Heart right ventricle (tissue), 16 donors: ENCODE data around the gene HOXB6. TPM values are rescaled to one million over a fixed set of nuclear protein-coding genes. Genes with fewer than 3 reads are reported as not detected.

Experiments
- ATAC-seq, 8 donors: fragments of 200-7000 bp; cut with Tn5 transposase; one replicate each; pipeline ENCODE4 v1.9.1; 2020; ENCODE audit warnings: mild to moderate bottlenecking in 8 of 8, moderate library complexity in 8 of 8, moderate number of reproducible peaks in 1 of 8
- DNase-seq, 2 donors: peaks; one replicate each; pipeline ENCODE4 v3.0.0-alpha.2; 2020
- H3K27ac ChIP-seq, 10 donors: fragments of 200-600 bp; sonication (generic) in 2 of 10; one replicate each; pipeline versions ENCODE4 v1.5.0 to v1.8.0; 2020 to 2022; ENCODE audit warnings: mild to moderate bottlenecking in 3 of 10
- H3K27me3 ChIP-seq, 7 donors: fragments of 200-600 bp; one replicate each; pipeline ENCODE4 v1.8.0; 2021 to 2022; ENCODE audit warnings: mild to moderate bottlenecking in 2 of 7
- H3K36me3 ChIP-seq, 9 donors: fragments of 200-600 bp; sonication (generic) in 1 of 9; one replicate each; pipeline versions ENCODE4 v1.5.0 to v1.8.0; 2020 to 2022; ENCODE audit warnings: mild to moderate bottlenecking in 2 of 9
- H3K4me1 ChIP-seq, 9 donors: fragments of 200-600 bp; sonication (generic) in 1 of 9; one replicate each; pipeline versions ENCODE4 v1.5.0 to v1.8.0; 2020 to 2022; ENCODE audit warnings: mild to moderate bottlenecking in 4 of 9
- H3K4me3 ChIP-seq, 10 donors: fragments of 200-600 bp; sonication (generic) in 2 of 10; one replicate each; pipeline versions ENCODE4 v1.5.0 to v1.8.0; 2020 to 2022; ENCODE audit warnings: mild to moderate bottlenecking in 7 of 10, moderate library complexity in 2 of 10
- H3K9me3 ChIP-seq, 11 donors: fragments of 200-600 bp in 10 of 11; sonication (generic) in 2 of 11; one replicate each; pipeline versions ENCODE4 v1.5.0 to v1.8.0; 2013 to 2022; ENCODE audit warnings: mild to moderate bottlenecking in 2 of 11, control low read depth in 1 of 11, moderate library complexity in 1 of 11
- CTCF ChIP-seq, 9 donors: fragments of 200-600 bp; sonication (generic) in 2 of 9; IDR thresholded peaks; one replicate each; pipeline versions ENCODE4 v1.5.0 to v1.8.0; 2021 to 2022; ENCODE audit warnings: antibody characterized with exemption in 9 of 9, mild to moderate bottlenecking in 5 of 9, moderate library complexity in 1 of 9
- WGBS, 2 donors: extraction: QIAGEN DNeasy Blood & Tissue Kit; methylation state at CpG; one replicate each; pipeline ENCODE4 v1.1.7; 2013; ENCODE audit warnings: inconsistent platforms in 1 of 2; 5-methylcytosine and 5-hydroxymethylcytosine counted together
- intact Hi-C, 10 donors: fragments of 100-400 bp; cut with DNase I; formaldehyde crosslinking; loops; one replicate each; pipeline versions ENCODE4 v1.11.1 to v1.14.2; 2022
- polyA plus RNA-seq, 2 donors: library from polyadenylated mRNA; stranded (reverse); fragments of 200-250 nt; gene quantifications; one replicate each; pipeline ENCODE4 v1.2.3, GENCODE V29; 2013
- total RNA-seq, 10 donors: library from RNA; stranded (reverse); fragmentation: NEBNext Ultra II Directional in 3 of 10; extraction: Animal tissue kit (Norgen Biotek cat#: 25700) in 3 of 10; gene quantifications; one replicate each; pipeline versions ENCODE4 v1.2.1 to v1.2.4, GENCODE V29; 2021 to 2023
- donor health status: Arrhythmogenic right ventricular cardiomyopathy.
- donor health status: ischemic (EF 13 %, LVEDD 7.1; RV severe dilation, severe dysfunction).
- donor health status: healthy with polysubstance abuse.
- donor health status: DM: no; HTN: yes; CAD: no.
- donor health status: DM: no; HTN: no; CAD: no.
- donor health status: ischemic (EF 25% LVEDD 6.9; RV normal size, moderate dysfunction).
- donor health status: ischemic (EF 25% LVEDD 5.7; RV mildly dilated, moderate dysfunction).
- donor health status: healthy.
- donor health status: DM: yes; HTN: yes; CAD: no.
- donor health status: Ischemic cardiomyopathy.
- donor health status: ischemic (EF 35%, LVEDD 5.7; RV mildly dilated, moderate dysfunction).
- donor health status: nonischemic (EF 11% LVEDD 7.7; RV severe dilation, severe dysfunction).
- donor health status: DM: yes; HTN: yes; CAD: no.
- donor health status: PGD.
- donor health status: ischemic (EF 29% LVEDD 5.4; RV normal size, mild dysfunction).
- donor health status: nonischemic (EF 23%, LVEDD 6.1; RV moderate dilation, normal function).

Gene HOXB6
- total and polyA plus RNA-seq, 12 donors = 0.14 to 1.2 (median 0.41) TPM; not detected in 2

GRCh38 chr17:48579760-48580554 is 24.8 kb downstream of the HOXB6 start:
- ATAC-seq = no peak
- H3K4me1 ChIP-seq = peaks cover 0 to 54% (median 9%) of the 10 kb centered on the region in 9 donors
- H3K9me3 ChIP-seq = no peaks in the 10 kb centered on the region
- intact Hi-C loops = loop anchor here in 2 of 10 donors (5.0 kb wide), 1 partner anchor 38 kb away; no protein-coding TSS in a partner anchor
- no peak for DNase-seq
- H3K27me3 ChIP-seq = peaks cover 61 to 100% (median 100%) of the 10 kb centered on the region in 7 donors
- no peaks in the 10 kb centered on the region for H3K36me3 ChIP-seq
- TF ChIP-seq CTCF (IDR thresholded peaks at IDR 0.05) = no peak
- WGBS, 2 donors = 21 to 25% methylated on average over 26 of the region's 26 CpGs
- peak overlapping the region in 3 of 10 donors; percentile 29 to 74 (median 34) for H3K27ac ChIP-seq
- no peak overlapping the region for H3K4me3 ChIP-seq

- H3K9me3 ChIP-seq = no peaks in the 10 kb centered on the region
- DNase-seq = no peak
- no peak for ATAC-seq
- H3K36me3 ChIP-seq = no peaks in the 10 kb centered on the region
- peak overlapping the region in 2 of 10 donors; percentile 39 to 56 for H3K4me3 ChIP-seq
- no peak for TF ChIP-seq CTCF (IDR thresholded peaks at IDR 0.05)
- intact Hi-C loops = loop anchor here in 2 of 10 donors (5.0 kb wide), 1 partner anchor 37 kb away; no protein-coding TSS in a partner anchor
- WGBS, 2 donors = 15 to 20% methylated on average over 7 of the region's 7 CpGs
- H3K27ac ChIP-seq = peak overlapping the region in 3 of 10 donors; percentile 29 to 74 (median 34)
- peaks cover 0 to 52% (median 7%) of the 10 kb centered on the region in 9 donors for H3K4me1 ChIP-seq
- peaks cover 61 to 100% (median 100%) of the 10 kb centered on the region in 7 donors for H3K27me3 ChIP-seq
Observed at GRCh38 chr17:48579471-48579759, 25.4 kb downstream of the HOXB6 start.

- H3K4me3 ChIP-seq = peak overlapping the region; percentile 30 to 61 (median 40)
- H3K27me3 ChIP-seq = peaks cover 61 to 100% (median 100%) of the 10 kb centered on the region in 7 donors
- no peak for TF ChIP-seq CTCF (IDR thresholded peaks at IDR 0.05)
- ATAC-seq (peak in 4 of 8 donors; percentile 10 to 25 (median 20)), DNase-seq (no peak)
- peak overlapping the region in 5 of 10 donors; percentile 21 to 83 (median 74) for H3K27ac ChIP-seq
- intact Hi-C loops = loop anchor here in 2 of 10 donors (5.0 kb wide), 1 partner anchor 37 kb away; no protein-coding TSS in a partner anchor
- H3K9me3 ChIP-seq = no peaks in the 10 kb centered on the region
- WGBS, 2 donors = 7 to 9% methylated on average over 43 of the region's 43 CpGs
- H3K4me1 ChIP-seq = peaks cover 0 to 52% (median 7%) of the 10 kb centered on the region in 9 donors
- H3K36me3 ChIP-seq = no peaks in the 10 kb centered on the region
Observed at GRCh38 chr17:48578616-48579470, 25.9 kb downstream of the HOXB6 start.
